ENCODE data around the gene IL18.

DNA sequence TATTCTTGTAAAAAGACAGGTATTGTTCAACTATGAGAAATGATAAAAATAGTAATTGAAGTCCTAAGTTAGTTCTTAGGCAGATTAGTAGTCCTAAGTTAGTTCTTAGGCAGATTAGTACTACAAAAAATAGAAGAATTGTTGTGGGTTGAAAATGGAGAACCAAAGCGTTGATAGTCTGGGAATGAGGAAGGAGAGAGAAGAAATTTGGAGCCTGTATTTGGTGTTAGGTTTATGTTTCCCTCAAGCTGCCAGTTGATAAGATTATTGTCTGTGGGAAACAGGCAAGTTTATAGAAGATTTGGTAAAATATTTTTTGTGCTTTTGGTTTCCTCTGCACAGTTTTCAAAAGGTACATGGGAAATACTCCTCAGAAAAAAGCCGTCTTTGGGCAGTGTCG, 15.0 kb upstream of the IL18 start:
- TF ChIP-seq, protein P1, sequence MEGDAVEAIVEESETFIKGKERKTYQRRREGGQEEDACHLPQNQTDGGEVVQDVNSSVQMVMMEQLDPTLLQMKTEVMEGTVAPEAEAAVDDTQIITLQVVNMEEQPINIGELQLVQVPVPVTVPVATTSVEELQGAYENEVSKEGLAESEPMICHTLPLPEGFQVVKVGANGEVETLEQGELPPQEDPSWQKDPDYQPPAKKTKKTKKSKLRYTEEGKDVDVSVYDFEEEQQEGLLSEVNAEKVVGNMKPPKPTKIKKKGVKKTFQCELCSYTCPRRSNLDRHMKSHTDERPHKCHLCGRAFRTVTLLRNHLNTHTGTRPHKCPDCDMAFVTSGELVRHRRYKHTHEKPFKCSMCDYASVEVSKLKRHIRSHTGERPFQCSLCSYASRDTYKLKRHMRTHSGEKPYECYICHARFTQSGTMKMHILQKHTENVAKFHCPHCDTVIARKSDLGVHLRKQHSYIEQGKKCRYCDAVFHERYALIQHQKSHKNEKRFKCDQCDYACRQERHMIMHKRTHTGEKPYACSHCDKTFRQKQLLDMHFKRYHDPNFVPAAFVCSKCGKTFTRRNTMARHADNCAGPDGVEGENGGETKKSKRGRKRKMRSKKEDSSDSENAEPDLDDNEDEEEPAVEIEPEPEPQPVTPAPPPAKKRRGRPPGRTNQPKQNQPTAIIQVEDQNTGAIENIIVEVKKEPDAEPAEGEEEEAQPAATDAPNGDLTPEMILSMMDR (conservative IDR thresholded peaks at IDR 0.05 in 1 of 2, IDR thresholded peaks at IDR 0.05 in 1 of 2; ENCODE audit: extremely low read depth in 1 of 2, insufficient read depth in 1 of 2, low read depth in 1 of 2, low read length in 2 of 2) = no peak
- no peak for TF ChIP-seq EZH2 (IDR thresholded peaks at IDR 0.05; ENCODE audit: borderline replicate concordance, low read length)

Measured in mammary epithelial cell (primary cell).